K562 (cell line): Measurements from ENCODE around the gene KPNA4. TPM values are rescaled to one million over a fixed set of nuclear protein-coding genes. Genes with fewer than 3 reads are reported as not detected.

ENCODE experiments used
- BHLHE40 ChIP-seq: IDR thresholded peaks from 2 replicates; pipeline ENCODE4 v1.6.1; 2011; ENCODE audit warnings: low read length, improper control_type of control experiment
- CBX8 ChIP-seq: fragments of 200-600 bp; sonication (generic); IDR thresholded peaks from 2 replicates; pipeline ENCODE4 v1.6.1; 2012; ENCODE audit warnings: borderline replicate concordance, mixed run types, low read depth, mild to moderate bottlenecking, moderate library complexity, mixed read lengths, low read length, control low read depth, inconsistent platforms; ENCODE audit not compliant: poor library complexity, severe bottlenecking; ENCODE audit errors: extremely low read depth
- CREBBP ChIP-seq: IDR thresholded peaks from one replicate; pipeline ENCODE4 v1.6.1; 2012; ENCODE audit warnings: low read depth, mild to moderate bottlenecking, control low read depth, inconsistent platforms, low read length
- GABPB2 ChIP-seq: fragments of 250-450 bp; sonication (Bioruptor Pico); conservative IDR thresholded peaks from 2 replicates; pipeline ENCODE4 v1.5.1; 2021; ENCODE audit warnings: mild to moderate bottlenecking
- HMG20A ChIP-seq: fragments of 450-650 bp; formaldehyde crosslinking; conservative IDR thresholded peaks from 2 replicates; pipeline ENCODE4 v1.4.0; 2020; ENCODE audit warnings: mild to moderate bottlenecking, mixed read lengths
- NCOA6 ChIP-seq: fragments of 450-650 bp; IDR thresholded peaks from 2 replicates; pipeline ENCODE4 v1.6.1; 2017; ENCODE audit warnings: mild to moderate bottlenecking
- TCF7 ChIP-seq: sonication (generic); IDR thresholded peaks from 2 replicates; pipeline ENCODE4 v1.6.1; 2016; ENCODE audit warnings: antibody characterized with exemption, borderline replicate concordance
- ZFPM2 ChIP-seq: fragments of 250-450 bp; sonication (Bioruptor Pico); IDR thresholded peaks from 2 replicates; pipeline ENCODE4 v1.5.1; 2022; ENCODE audit warnings: mild to moderate bottlenecking
- ZNF165 ChIP-seq: fragments of 250-450 bp; sonication (Bioruptor Pico); IDR thresholded peaks from 2 replicates; pipeline ENCODE4 v1.4.0; 2020; ENCODE audit warnings: borderline replicate concordance
- ZNF197 ChIP-seq: fragments of 200-800 bp; sonication (Bioruptor generic); IDR thresholded peaks from 2 replicates; pipeline ENCODE4 v1.6.1; 2016; ENCODE audit warnings: low read depth, missing genetic modification characterization, missing compliant biosample characterization
- ZNF445 ChIP-seq: fragments of 250-450 bp; sonication (Bioruptor Pico); IDR thresholded peaks from 2 replicates; pipeline ENCODE4 v1.4.0; 2020; ENCODE audit warnings: low read depth, mild to moderate bottlenecking, moderate library complexity
- ZNF77 ChIP-seq: fragments of 250-450 bp; sonication (Bioruptor Pico); IDR thresholded peaks from 2 replicates; pipeline ENCODE4 v1.5.0; 2020
- ZNF830 ChIP-seq: fragments of 250-450 bp; sonication (Bioruptor Pico); IDR thresholded peaks from 2 replicates; pipeline ENCODE4 v1.5.0; 2021; ENCODE audit warnings: mild to moderate bottlenecking
- polyA plus RNA-seq, 8 experiments: library from polyadenylated mRNA; depleted of rRNA in 4 of 8; stranded (reverse) in 5 of 8; unstranded in 3 of 8; fragments of >200 nt; fragmentation: Nextera tagmentation in 2 of 8; fragmentation: Illumina TruSeq in 1 of 8; extraction: Ambion mirVana in 2 of 8; extraction: Trizol in 1 of 8; gene quantifications; 2 replicates each; pipeline versions ENCODE4 v1.2.1 to v1.2.3, GENCODE V29; 2011 to 2014; ENCODE audit warnings: inconsistent platforms in 1 of 8, missing spikeins in 1 of 8
- total RNA-seq, 7 experiments: library from RNA; depleted of rRNA in 6 of 7; stranded (reverse); fragments of >200 nt in 6 of 7; fragmentation: Illumina TruSeq in 2 of 7; extraction: Trizol in 2 of 7; gene quantifications; 2 replicates each; pipeline versions ENCODE4 v1.2.1 to v1.2.3, GENCODE V29; 2011 to 2021; ENCODE audit warnings: low replicate concordance in 1 of 7
- TF ChIP-seq, protein P1 (sequence below): fragments of 250-450 bp; sonication (Bioruptor Pico); IDR thresholded peaks from 2 replicates; pipeline ENCODE4 v1.5.0; 2021
- TF ChIP-seq, protein P2 (sequence below): fragments of 450-650 bp; IDR thresholded peaks from 2 replicates; pipeline ENCODE4 v1.6.1; 2016; ENCODE audit warnings: low read depth
- TF ChIP-seq, protein P3 (sequence below): fragments of 250-450 bp; sonication (Bioruptor Pico); IDR thresholded peaks from 2 replicates; pipeline ENCODE4 v1.5.0; 2020; ENCODE audit warnings: mild to moderate bottlenecking, borderline replicate concordance

KPNA4 gene
- total and polyA plus RNA-seq, 9 of the 15 experiments (the other 6 are each of a cell fraction or from before 2014, with no cell fraction given) = 13.9 to 66.6 (median 34.5) TPM

DNA sequence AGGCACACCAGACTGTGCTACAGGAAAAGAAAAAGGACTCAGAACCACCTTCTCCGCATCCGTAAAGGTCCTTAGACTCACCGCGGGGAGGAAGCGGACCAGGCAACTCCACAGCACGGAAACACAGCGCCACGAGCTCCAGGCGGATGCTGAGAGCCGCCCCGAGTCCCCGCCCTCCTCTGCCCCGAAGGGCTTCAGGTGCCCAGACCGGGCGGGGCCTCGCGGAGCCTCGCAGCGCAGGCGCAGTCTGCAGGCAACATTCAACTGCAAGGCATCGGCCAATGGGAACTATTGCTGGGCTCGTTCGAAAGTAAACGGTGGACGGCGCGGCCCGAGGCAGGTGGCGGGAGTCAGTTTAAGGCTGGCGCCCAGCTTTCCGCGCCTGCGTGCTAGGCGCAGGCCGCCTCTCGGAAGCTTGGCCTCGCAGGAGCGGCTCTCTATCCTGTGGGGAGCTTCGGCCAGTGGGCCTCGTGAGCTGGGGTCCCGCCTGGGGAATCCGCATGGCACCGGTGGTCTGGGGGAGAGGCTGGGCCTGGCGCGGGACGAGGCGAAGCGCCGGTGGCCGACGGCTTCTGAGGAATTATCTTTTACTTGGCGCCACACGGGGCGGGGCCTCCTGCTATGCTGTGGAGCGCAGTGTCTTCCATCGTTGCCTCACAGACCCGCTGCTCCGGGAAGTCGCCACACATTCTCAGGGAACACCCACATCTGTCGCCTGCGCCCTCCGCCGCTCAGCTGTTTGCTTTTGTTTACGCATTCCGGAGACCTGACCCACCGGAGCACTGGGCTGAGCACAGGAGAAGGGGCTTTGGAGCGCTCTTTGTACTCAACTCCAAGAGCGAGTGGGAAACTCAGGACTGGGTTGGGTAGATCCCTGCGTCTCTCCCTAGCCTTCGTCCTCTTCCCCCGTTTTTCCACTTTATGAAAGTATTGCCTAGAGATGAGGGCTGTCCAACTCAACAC lies 115.5 kb downstream of the KPNA4 start, which contains the start of gene TRIM59 (continued):
- TF ChIP-seq ZNF165 (CRISPR knock-in tag) = no peak
- TF ChIP-seq, protein P1, sequence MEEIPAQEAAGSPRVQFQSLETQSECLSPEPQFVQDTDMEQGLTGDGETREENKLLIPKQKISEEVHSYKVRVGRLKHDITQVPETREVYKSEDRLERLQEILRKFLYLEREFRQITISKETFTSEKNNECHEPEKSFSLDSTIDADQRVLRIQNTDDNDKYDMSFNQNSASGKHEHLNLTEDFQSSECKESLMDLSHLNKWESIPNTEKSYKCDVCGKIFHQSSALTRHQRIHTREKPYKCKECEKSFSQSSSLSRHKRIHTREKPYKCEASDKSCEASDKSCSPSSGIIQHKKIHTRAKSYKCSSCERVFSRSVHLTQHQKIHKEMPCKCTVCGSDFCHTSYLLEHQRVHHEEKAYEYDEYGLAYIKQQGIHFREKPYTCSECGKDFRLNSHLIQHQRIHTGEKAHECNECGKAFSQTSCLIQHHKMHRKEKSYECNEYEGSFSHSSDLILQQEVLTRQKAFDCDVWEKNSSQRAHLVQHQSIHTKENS (CRISPR knock-in tag) = no peak
- no peak for TF ChIP-seq ZFPM2 (CRISPR knock-in tag)
- no peak for TF ChIP-seq ZNF77 (CRISPR knock-in tag)
- TF ChIP-seq TCF7 = no peak
- TF ChIP-seq NCOA6 = peak; percentile 40; the same call in 1 of the 2 replicates
- TF ChIP-seq GABPB2 (CRISPR knock-in tag) = no peak
- no peak for TF ChIP-seq CREBBP
- TF ChIP-seq, protein P2, sequence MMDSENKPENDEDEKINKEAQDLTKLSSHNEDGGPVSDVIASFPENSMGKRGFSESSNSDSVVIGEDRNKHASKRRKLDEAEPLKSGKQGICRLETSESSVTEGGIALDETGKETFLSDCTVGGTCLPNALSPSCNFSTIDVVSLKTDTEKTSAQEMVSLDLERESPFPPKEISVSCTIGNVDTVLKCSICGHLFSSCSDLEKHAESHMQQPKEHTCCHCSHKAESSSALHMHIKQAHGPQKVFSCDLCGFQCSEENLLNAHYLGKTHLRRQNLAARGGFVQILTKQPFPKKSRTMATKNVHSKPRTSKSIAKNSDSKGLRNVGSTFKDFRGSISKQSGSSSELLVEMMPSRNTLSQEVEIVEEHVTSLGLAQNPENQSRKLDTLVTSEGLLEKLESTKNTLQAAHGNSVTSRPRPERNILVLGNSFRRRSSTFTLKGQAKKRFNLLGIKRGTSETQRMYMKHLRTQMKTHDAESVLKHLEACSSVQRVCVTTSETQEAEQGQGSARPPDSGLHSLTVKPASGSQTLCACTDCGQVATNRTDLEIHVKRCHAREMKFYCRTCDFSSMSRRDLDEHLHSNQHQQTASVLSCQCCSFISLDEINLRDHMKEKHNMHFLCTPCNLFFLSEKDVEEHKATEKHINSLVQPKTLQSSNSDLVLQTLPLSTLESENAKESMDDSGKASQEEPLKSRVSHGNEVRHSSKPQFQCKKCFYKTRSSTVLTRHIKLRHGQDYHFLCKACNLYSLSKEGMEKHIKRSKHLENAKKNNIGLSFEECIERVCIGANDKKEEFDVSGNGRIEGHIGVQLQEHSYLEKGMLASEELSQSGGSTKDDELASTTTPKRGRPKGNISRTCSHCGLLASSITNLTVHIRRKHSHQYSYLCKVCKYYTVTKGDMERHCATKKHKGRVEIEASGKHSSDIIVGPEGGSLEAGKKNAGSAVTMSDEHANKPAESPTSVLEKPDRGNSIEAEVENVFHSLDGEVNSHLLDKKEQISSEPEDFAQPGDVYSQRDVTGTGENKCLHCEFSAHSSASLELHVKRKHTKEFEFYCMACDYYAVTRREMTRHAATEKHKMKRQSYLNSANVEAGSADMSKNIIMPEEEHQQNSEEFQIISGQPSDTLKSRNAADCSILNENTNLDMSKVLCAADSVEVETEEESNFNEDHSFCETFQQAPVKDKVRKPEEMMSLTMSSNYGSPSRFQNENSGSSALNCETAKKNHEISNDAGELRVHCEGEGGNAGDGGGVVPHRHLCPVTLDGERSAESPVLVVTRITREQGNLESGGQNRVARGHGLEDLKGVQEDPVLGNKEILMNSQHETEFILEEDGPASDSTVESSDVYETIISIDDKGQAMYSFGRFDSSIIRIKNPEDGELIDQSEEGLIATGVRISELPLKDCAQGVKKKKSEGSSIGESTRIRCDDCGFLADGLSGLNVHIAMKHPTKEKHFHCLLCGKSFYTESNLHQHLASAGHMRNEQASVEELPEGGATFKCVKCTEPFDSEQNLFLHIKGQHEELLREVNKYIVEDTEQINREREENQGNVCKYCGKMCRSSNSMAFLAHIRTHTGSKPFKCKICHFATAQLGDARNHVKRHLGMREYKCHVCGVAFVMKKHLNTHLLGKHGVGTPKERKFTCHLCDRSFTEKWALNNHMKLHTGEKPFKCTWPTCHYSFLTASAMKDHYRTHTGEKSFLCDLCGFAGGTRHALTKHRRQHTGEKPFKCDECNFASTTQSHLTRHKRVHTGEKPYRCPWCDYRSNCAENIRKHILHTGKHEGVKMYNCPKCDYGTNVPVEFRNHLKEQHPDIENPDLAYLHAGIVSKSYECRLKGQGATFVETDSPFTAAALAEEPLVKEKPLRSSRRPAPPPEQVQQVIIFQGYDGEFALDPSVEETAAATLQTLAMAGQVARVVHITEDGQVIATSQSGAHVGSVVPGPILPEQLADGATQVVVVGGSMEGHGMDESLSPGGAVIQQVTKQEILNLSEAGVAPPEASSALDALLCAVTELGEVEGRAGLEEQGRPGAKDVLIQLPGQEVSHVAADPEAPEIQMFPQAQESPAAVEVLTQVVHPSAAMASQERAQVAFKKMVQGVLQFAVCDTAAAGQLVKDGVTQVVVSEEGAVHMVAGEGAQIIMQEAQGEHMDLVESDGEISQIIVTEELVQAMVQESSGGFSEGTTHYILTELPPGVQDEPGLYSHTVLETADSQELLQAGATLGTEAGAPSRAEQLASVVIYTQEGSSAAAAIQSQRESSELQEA = no peak
- TF ChIP-seq ZNF197 (CRISPR knock-in tag) = peak; percentile 65; the same call in 1 of the 2 replicates
- no peak for TF ChIP-seq ZNF445
- no peak for TF ChIP-seq HMG20A (CRISPR knock-in tag)
- no peak for TF ChIP-seq CBX8
- no peak; the same call in none of the 2 replicates for TF ChIP-seq BHLHE40
- 0 out of 2 replicates have a peak, but pooled peaks have one; percentile 49 for TF ChIP-seq ZNF830 (CRISPR knock-in tag)
- TF ChIP-seq, protein P3, sequence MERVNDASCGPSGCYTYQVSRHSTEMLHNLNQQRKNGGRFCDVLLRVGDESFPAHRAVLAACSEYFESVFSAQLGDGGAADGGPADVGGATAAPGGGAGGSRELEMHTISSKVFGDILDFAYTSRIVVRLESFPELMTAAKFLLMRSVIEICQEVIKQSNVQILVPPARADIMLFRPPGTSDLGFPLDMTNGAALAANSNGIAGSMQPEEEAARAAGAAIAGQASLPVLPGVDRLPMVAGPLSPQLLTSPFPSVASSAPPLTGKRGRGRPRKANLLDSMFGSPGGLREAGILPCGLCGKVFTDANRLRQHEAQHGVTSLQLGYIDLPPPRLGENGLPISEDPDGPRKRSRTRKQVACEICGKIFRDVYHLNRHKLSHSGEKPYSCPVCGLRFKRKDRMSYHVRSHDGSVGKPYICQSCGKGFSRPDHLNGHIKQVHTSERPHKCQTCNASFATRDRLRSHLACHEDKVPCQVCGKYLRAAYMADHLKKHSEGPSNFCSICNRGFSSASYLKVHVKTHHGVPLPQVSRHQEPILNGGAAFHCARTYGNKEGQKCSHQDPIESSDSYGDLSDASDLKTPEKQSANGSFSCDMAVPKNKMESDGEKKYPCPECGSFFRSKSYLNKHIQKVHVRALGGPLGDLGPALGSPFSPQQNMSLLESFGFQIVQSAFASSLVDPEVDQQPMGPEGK = no peak
